GM12892 (cell line): ENCODE measurements around the gene FAM219A.
A peak's percentile ranks its signal among the peaks of the same experiment; 100 is the strongest.

Experiments used
- DNase-seq: peaks from one replicate; pipeline ENCODE4 v3.0.0; 2011; ENCODE audit not compliant: insufficient read length
- FAIRE-seq: peaks from 2 replicates; lab custom pipeline; 2011; peaks lifted over from hg19 to GRCh38; lab: Jason Lieb, UNC
- POLR2A ChIP-seq: IDR thresholded peaks from 2 replicates; pipeline ENCODE4 v1.6.1; 2011; ENCODE audit warnings: low read depth, low read length, control low read depth
- POLR2AphosphoS5 ChIP-seq: IDR thresholded peaks from 2 replicates; pipeline ENCODE4 v1.6.1; 2011; ENCODE audit warnings: low read depth, low read length, control low read depth
- TAF1 ChIP-seq: IDR thresholded peaks from 2 replicates; pipeline ENCODE4 v1.6.1; 2011; ENCODE audit warnings: low read depth, mild to moderate bottlenecking, control low read depth, low read length, borderline replicate concordance

FAM219A gene

DNA sequence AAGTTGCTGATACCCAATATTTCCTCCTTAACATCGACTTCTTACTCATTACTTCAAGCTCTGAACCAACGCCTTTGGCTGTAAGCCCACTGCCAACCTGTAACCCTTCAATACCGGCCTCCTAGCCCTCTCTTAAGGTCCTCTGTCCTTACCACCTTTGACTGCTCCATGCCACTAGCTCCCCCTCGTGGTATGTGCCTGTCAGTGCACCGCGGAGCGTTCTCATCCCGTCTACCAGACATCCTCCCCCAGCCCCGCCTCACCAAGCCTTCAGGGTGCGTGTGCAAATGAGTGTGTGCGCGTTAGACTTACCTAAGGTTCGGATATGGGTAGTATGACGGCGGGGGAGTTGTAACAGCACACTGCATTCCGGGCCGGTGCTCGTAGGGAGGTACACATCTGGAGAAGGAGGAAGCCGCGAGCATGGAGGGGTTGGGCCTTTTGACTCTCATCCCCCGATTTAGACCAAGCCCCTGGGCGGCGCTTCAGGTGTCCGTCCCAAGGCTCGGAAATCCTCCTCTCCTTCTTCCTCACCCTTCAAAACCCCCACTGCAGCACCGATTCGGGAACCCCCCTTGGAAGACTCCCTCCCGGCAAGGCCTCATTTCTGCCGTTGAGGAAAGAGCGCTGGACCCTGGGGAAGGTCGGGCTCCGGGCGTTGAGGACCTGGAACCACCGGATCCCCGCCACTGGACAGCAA, 78.9 kb downstream of the FAM219A start:
- TF ChIP-seq POLR2AphosphoS5 (no peak), TAF1 (no peak), POLR2A (no peak)
- peak; percentile 78 for DNase-seq
- FAIRE-seq = peak; percentile 95

DNA sequence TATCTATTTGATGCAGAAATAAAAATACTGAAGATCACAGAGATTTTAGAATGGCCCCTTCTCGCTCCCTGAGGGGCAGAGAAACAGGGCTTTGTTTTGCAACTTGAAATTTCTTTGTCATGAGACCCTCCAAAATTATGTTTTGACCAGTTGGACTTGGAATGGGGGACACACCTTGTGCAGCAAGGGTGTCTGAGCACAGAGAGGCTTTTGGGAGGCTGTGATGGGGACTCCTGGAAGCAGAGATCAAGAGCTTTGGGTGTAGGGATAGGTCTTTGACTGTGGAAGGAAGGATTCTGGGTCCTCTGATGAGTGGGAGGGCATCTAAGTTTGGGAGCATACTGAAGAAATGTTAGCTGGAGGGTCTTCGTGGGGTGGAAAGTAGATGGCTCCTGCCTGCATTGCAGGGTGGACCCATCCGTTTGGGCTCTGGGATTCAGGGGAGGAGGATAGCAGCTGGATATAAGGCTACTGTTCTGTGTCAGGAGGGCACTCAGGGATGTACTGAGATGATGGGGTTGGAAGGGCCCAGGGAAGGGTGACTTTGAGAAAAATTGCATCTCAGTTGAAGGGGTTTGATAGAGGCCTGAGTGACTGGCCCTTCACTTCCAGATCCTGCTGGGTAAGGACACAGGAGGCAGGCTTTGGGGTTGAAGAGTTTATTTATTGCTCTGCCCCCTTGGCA, 79.9 kb downstream of the FAM219A start:
- no peak for TF ChIP-seq POLR2AphosphoS5
- no peak for TF ChIP-seq TAF1
- TF ChIP-seq POLR2A = no peak
- DNase-seq (no peak), FAIRE-seq (no peak)

DNA sequence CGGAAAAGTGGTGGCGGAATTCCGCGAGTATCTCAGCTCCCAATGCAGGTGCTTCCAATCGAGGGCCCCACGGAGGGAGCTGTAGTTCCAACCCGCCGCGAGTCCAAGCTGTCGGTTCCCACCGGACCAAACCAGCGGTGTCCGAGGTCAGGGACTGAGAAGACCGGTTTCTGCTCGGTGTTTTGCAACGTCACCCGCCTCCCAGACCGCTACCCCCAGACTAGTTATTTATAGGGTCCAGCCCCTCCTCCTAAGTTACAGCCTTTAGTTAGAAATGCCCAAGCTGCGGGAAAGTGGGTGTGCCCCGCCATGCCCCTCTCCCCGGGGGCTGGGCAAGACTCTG, 81.0 kb downstream of the FAM219A start:
- FAIRE-seq (no peak), DNase-seq (no peak)
- TF ChIP-seq POLR2A (no peak), POLR2AphosphoS5 (no peak), TAF1 (no peak)

DNA sequence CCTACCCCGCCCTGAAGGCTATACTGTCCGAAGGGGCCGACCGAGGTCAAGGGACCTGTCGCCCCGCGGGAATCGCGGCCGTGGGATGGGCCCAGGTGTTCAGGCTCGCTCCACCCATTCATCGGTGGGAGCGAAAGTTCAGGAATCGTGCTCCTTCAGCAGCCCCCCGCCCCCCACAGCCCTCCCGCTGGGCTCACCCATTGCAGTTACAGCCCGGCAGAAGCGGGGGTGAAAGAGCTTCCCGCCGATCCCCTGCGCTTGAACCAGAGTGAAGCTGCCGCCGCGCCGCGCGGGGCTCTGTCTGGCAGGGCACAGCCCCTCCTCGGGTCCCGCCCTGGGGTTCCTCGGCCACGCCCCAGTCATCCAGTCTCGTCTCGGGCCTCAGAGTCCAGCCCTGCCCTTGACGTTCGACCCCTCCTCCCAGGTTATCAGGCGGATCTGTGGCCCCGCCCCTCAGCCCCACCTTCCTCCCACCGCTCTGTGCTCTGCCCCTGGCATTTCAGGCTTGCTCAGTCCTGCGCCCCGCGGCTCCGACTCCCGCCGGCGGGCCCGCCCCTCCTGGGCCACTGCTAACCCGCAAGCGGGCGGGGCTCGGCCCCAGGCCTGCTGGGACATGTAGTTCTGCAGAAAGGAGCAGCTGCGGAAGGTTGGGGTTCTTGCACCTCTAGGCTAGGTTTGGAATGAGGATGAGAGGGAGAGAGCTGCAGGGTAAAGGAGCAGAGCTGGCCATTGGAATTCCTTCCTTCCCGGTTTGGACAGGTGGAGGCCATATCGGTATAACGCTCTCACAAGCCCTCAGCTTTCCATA, 81.6 kb downstream of the FAM219A start, which contains the start of gene MYORG:
Gene MYORG (minus strand): TSS at position 303 of the 808 bp plus-strand sequence. CDS start 3,955 bp downstream, outside the sequence.
- TF ChIP-seq POLR2AphosphoS5 = no peak
- TF ChIP-seq TAF1 = no peak
- no peak for TF ChIP-seq POLR2A
- FAIRE-seq (peak; percentile 97), DNase-seq (peak; percentile 97)

GRCh38 chr9:34375901-34376595, 82.3 kb downstream of the FAM219A start:
- no peak for TF ChIP-seq POLR2A
- FAIRE-seq (peak; percentile 54), DNase-seq (no peak)

DNA sequence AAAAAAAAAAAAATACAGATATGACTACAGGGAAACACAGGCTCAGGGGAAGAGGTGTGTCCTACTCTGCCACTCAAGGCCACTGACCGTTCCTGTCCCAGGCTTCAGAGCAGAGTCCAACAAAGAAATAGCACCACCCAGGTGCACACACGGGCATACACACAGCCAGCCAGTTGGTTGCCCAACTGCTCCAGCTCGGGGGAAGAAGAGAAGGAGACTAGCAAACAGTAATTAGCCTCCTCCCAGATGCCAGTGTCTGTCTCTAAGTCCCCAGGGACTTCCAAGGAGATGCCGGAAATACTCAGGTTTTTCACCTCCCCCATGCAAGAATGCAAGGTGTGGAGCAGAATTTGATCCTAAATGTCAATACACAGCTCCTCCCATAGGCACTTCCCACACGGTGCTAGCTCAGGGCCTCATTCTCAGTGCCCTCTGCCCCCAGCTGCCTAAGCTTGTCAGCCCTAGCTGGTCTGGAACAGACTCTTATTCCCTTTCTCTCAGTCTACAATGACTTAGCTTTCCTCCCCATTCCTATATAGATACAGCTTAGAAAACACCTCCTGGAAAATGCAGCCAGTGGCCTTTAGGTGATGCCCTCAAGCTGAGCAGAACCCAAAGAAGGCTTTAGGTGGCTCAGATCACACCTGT, 83.3 kb downstream of the FAM219A start:
- TF ChIP-seq POLR2A (no peak), TAF1 (no peak), POLR2AphosphoS5 (no peak)
- FAIRE-seq (no peak), DNase-seq (no peak)

GRCh38 chr9:34374339-34374738, 84.0 kb downstream of the FAM219A start:
- TF ChIP-seq TAF1 = no peak
- TF ChIP-seq POLR2A = no peak
- TF ChIP-seq POLR2AphosphoS5 = no peak
- no peak for FAIRE-seq
- DNase-seq = no peak

DNA sequence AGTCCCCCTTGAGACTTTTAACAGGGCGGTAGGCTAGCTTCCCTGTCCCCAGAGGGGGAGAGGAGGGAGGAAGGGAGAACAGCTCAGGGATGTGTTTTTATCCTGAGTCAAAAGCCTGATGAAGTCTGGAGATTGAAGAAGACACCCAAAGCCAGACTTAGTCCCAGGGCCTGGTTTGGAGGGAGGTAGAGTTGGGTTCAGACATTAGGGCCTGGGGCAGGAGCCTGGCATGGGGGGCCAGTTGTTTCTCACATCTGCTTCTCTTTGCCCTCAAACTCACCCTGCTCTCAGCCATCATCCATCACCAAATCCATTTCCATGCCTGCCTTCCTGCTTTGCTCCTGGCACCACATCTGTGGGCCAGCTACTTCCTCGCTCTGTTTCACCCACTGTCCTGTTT, 84.6 kb downstream of the FAM219A start:
- TF ChIP-seq POLR2A = no peak
- no peak for TF ChIP-seq TAF1
- no peak for TF ChIP-seq POLR2AphosphoS5
- FAIRE-seq (no peak), DNase-seq (no peak)

- no peak for TF ChIP-seq TAF1
- no peak for TF ChIP-seq POLR2AphosphoS5
- no peak for TF ChIP-seq POLR2A
- DNase-seq (no peak), FAIRE-seq (no peak)
Measured at GRCh38 chr9:34372467-34373011, 85.8 kb downstream of the FAM219A start.

- FAIRE-seq (no peak), DNase-seq (no peak)
- TF ChIP-seq TAF1 (no peak), POLR2AphosphoS5 (no peak), POLR2A (no peak)
Measured at GRCh38 chr9:34371886-34372466, 86.4 kb downstream of the FAM219A start.
